ENCODE measurements around the gene DNASE1L3. TPM values are rescaled to one million over a fixed set of nuclear protein-coding genes. Genes with fewer than 3 reads are reported as not detected.

DNASE1L3 gene
- total RNA-seq, 1 donor: 1.6 TPM

DNA sequence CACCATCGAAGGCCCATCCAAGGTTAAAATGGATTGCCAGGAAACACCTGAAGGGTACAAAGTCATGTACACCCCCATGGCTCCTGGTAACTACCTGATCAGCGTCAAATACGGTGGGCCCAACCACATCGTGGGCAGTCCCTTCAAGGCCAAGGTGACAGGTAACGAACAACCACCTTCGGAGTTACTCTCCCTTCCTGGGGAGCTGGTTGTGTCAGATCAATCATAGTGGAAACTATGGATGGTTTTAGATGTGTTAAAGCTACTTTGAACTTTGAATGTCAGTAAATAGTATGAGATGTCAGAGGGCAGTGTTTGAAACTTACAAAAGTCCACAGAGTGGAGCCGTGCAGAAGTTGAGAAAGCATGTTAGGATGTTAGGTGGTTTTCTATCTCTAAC is 42.3 kb downstream of the DNASE1L3 start:
- Histone ChIP-seq H3K4me1 (ENCODE audit: insufficient read depth, low read length) (no peaks in the 10 kb centered on the region), H3K4me3 (ENCODE audit: low read length) (no peak overlapping the region), H3K9me3 (ENCODE audit: low read depth, low read length) (no peaks in the 10 kb centered on the region), H3K27me3 (ENCODE audit: insufficient read depth, low read length) (no peaks in the 10 kb centered on the region)

DNA sequence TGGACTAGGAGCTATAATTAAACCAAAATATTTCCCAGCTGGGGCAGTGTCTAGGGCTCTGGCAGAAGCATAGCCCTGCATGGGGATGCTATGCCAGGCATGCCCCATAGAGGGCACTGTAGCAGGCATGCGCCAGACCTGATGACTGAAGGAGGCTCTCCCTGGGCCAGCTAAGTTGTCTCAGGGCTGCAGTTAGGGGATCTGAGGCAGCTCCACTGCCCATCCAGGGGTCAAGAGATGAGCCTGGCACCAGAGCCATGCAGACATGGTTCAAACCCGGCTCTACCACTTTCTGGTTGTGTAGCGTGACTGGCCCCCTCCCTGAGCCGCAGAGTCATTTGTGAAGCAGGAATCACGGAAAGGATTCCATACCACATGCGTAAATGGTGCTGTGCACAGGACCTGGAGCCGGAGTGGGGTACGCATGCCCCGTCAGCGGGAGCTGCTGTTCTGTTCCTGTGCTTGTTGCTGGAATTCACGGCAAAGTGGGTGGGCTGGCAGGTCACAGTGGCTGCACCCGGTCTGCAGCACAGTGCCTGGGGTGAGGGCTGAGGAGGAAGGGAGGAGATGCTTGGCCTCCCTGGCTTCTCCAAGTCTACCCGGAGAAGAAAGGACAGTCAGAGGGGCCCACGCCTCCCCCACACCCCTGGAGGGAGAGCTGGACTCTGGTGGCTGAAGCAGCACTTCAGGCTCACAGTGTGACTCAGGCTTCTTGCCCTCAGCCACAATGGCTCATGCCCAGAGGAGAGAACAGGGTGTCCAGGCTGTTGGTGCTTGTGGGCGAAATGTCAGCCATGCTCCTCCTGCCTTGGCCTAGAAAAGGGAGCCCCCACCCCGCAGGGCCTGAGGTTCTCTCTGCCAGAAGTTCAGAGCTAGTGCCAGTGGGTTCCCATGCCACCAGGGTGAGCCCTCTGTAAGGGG is 43.1 kb downstream of the DNASE1L3 start:
- no peak overlapping the region for H3K4me3 ChIP-seq (ENCODE audit: low read length)
- no peaks in the 10 kb centered on the region for H3K9me3 ChIP-seq (ENCODE audit: low read depth, low read length)

DNA sequence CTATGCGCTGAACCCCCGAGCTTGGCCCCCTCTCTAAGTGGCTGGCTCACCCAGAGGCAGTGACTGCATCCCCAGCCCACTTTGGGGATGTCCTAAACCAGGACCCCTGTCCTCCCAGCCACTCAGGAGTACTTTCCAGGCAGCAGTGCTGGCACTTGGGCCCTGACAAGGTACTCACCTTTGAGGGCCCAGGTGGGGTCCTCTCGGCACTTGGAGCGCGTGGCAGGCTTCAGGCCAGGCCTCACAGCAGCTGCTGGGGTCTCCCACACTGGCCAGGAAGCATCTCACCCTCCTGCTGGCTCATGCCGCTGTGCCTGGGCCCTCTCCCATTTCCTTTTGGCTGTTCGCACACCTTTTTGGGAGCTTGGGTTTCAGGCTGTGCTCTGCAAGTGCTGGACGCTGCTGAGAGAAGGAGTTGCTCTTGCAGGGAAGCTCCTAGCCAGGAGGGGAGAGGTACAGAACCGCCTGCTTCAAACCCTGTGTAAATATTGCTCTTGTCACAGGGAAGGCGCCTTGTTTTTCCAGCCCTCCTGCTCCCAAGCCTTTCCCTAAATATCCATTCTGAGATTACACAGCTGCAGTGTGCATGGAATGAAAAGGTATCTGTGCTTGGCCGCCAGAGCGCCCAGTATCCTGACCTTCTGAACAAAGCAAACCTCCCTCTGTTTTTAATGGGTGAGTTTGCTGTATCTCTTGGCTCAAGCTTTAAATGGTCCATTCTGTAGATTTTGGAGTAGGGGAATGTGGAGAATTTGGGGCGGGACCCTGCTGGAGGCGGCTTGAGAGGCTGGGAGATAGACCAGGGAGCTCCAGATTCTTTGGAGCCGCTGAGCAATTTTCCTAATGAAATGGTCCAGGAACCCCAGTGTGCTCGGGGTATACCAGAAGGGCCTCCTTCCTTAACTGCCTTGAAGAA is 45.6 kb downstream of the DNASE1L3 start:
- H3K9me3 ChIP-seq (ENCODE audit: low read depth, low read length): no peaks in the 10 kb centered on the region
- H3K4me3 ChIP-seq (ENCODE audit: low read length): no peak overlapping the region
- H3K27me3 ChIP-seq (ENCODE audit: insufficient read depth, low read length): no peaks in the 10 kb centered on the region
- H3K4me1 ChIP-seq (ENCODE audit: insufficient read depth, low read length): peaks cover 5% of the 10 kb centered on the region

More for the DNA sequence above, 43.1 kb downstream of the DNASE1L3 start:
- no peaks in the 10 kb centered on the region for H3K27me3 ChIP-seq (ENCODE audit: insufficient read depth, low read length)
- no peaks in the 10 kb centered on the region for H3K4me1 ChIP-seq (ENCODE audit: insufficient read depth, low read length)

DNA sequence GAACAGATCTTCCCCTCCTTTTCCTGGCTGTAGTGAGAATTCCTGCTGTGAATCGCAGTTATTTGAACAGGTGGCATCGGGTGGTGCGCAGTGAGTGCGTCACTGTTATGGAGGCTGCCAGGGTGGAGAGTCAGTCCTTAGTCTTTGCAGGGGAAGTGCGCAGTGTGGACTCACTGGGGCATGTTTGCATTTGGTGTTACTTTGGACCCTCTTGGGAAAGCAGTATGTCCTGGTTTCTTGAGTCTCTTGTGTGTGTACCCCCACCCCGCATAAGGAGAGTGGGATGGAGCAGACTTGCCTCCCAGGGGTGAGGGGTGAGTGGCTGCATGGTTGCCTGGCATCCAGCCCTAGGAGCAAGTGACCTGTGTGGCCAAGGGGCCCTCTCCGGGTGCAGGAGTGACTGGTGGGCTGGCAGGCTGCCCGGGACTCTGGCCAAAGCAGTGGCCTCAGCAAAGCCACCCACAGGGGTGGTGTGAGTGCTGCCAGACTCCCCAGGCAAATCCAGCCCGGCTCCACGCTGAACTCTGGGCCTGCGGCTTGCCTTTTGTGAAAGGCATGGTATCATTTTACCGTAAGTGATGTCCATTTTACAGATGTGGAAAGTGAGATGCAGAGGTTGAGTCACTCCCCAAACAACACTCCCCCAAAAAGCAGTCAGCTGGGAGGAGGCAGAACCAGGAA is 46.4 kb downstream of the DNASE1L3 start:
- Histone ChIP-seq H3K4me3 (ENCODE audit: low read length) (no peak overlapping the region), H3K4me1 (ENCODE audit: insufficient read depth, low read length) (peaks cover 5% of the 10 kb centered on the region), H3K27me3 (ENCODE audit: insufficient read depth, low read length) (no peaks in the 10 kb centered on the region), H3K9me3 (ENCODE audit: low read depth, low read length) (no peaks in the 10 kb centered on the region)

- Histone ChIP-seq H3K4me1 (ENCODE audit: insufficient read depth, low read length) (peaks cover 5% of the 10 kb centered on the region), H3K9me3 (ENCODE audit: low read depth, low read length) (no peaks in the 10 kb centered on the region), H3K27me3 (ENCODE audit: insufficient read depth, low read length) (no peaks in the 10 kb centered on the region), H3K4me3 (ENCODE audit: low read length) (no peak overlapping the region)
These were observed 47.5 kb downstream of the DNASE1L3 start for GRCh38 chr3:58163234-58163633.

- no peaks in the 10 kb centered on the region for H3K27me3 ChIP-seq (ENCODE audit: insufficient read depth, low read length)
- H3K4me3 ChIP-seq (ENCODE audit: low read length): no peak overlapping the region
- no peaks in the 10 kb centered on the region for H3K9me3 ChIP-seq (ENCODE audit: low read depth, low read length)
- peaks cover 5% of the 10 kb centered on the region for H3K4me1 ChIP-seq (ENCODE audit: insufficient read depth, low read length)
These were observed 49.1 kb downstream of the DNASE1L3 start for GRCh38 chr3:58161435-58162398.

GRCh38 chr3:58160399-58160798 is 50.4 kb downstream of the DNASE1L3 start:
- Histone ChIP-seq H3K4me1 (ENCODE audit: insufficient read depth, low read length) (peaks cover 5% of the 10 kb centered on the region), H3K27me3 (ENCODE audit: insufficient read depth, low read length) (no peaks in the 10 kb centered on the region), H3K4me3 (ENCODE audit: low read length) (no peak overlapping the region), H3K9me3 (ENCODE audit: low read depth, low read length) (no peaks in the 10 kb centered on the region)

- Histone ChIP-seq H3K9me3 (ENCODE audit: low read depth, low read length) (no peaks in the 10 kb centered on the region), H3K27me3 (ENCODE audit: insufficient read depth, low read length) (no peaks in the 10 kb centered on the region), H3K4me3 (ENCODE audit: low read length) (no peak overlapping the region), H3K4me1 (ENCODE audit: insufficient read depth, low read length) (peaks cover 5% of the 10 kb centered on the region)
These were observed 52.2 kb downstream of the DNASE1L3 start for GRCh38 chr3:58158442-58159153.

- Histone ChIP-seq H3K4me1 (ENCODE audit: insufficient read depth, low read length) (peaks cover 5% of the 10 kb centered on the region), H3K4me3 (ENCODE audit: low read length) (no peak overlapping the region), H3K27me3 (ENCODE audit: insufficient read depth, low read length) (no peaks in the 10 kb centered on the region), H3K9me3 (ENCODE audit: low read depth, low read length) (no peaks in the 10 kb centered on the region)
These were observed 53.1 kb downstream of the DNASE1L3 start for GRCh38 chr3:58157700-58158099.

- Histone ChIP-seq H3K27me3 (ENCODE audit: insufficient read depth, low read length) (no peaks in the 10 kb centered on the region), H3K4me3 (ENCODE audit: low read length) (no peak overlapping the region), H3K4me1 (ENCODE audit: insufficient read depth, low read length) (no peaks in the 10 kb centered on the region), H3K9me3 (ENCODE audit: low read depth, low read length) (no peaks in the 10 kb centered on the region)
These were observed 54.9 kb downstream of the DNASE1L3 start for GRCh38 chr3:58155838-58156237.

DNA sequence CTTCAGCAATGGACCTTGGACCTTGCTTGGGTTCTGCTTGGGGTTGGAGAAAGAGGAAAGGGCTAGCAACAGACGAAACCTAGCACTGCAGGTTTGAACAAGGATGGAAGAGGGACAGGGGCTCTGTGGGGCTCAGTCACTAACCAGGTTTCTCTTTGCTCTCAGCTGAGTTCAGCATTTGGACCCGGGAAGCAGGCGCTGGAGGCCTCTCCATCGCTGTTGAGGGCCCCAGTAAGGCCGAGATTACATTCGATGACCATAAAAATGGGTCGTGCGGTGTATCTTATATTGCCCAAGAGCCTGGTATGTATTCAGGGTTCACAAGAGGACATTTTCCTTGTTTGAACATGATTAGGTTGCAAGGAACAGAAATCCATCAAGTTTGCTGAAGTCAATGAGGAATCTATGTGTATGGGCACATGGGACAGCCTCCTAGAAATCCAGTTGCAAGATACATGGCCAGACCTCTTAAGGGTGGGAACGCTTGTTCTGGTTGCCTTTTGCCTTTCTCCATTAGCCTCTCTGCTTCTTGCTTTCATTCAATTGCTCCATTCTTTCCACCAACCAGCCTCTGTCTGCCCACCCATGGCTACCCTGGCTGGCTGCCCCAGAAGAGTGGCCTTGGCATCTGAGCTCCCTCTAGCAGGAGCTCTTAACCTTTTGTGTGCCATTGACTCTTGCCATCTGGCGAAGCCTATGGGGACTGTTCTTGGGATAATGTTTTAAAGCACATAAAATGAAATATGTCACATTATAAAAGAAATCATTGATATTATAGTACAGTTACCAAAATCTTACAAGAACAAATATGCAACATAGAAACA is 55.9 kb downstream of the DNASE1L3 start:
- Histone ChIP-seq H3K9me3 (ENCODE audit: low read depth, low read length) (no peaks in the 10 kb centered on the region), H3K4me1 (ENCODE audit: insufficient read depth, low read length) (no peaks in the 10 kb centered on the region), H3K27me3 (ENCODE audit: insufficient read depth, low read length) (no peaks in the 10 kb centered on the region), H3K4me3 (ENCODE audit: low read length) (no peak overlapping the region)

DNA sequence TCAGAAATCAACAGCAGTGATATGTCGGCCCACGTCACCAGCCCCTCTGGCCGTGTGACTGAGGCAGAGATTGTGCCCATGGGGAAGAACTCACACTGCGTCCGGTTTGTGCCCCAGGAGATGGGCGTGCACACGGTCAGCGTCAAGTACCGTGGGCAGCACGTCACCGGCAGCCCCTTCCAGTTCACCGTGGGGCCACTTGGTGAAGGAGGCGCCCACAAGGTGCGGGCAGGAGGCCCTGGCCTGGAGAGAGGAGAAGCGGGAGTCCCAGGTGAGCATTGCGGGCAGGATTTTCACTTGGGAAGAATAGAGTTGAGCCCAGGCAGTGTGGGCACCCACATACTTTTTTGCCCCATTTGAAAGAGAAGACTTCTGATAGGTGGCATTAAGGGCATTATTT is 57.4 kb downstream of the DNASE1L3 start:
- no peak overlapping the region for H3K4me3 ChIP-seq (ENCODE audit: low read length)
- no peaks in the 10 kb centered on the region for H3K9me3 ChIP-seq (ENCODE audit: low read depth, low read length)
- H3K4me1 ChIP-seq (ENCODE audit: insufficient read depth, low read length): no peaks in the 10 kb centered on the region
- H3K27me3 ChIP-seq (ENCODE audit: insufficient read depth, low read length): no peaks in the 10 kb centered on the region

All from mononuclear cell (primary cell).